HG03108 (cell line): ENCODE results near the gene TMEM135.
"Not testable (repeated sequence)": the region's sequence is repeated elsewhere in the genome, so short reads cannot be mapped to it uniquely, and the experiment has no call there.

ENCODE experiments used
- ATAC-seq: cut with Tn5 transposase; IDR thresholded peaks from one replicate; pipeline ENCODE4 v1.9.1; 2021; ENCODE audit warnings: moderate library complexity; ENCODE audit not compliant: unreplicated experiment

Gene TMEM135

DNA sequence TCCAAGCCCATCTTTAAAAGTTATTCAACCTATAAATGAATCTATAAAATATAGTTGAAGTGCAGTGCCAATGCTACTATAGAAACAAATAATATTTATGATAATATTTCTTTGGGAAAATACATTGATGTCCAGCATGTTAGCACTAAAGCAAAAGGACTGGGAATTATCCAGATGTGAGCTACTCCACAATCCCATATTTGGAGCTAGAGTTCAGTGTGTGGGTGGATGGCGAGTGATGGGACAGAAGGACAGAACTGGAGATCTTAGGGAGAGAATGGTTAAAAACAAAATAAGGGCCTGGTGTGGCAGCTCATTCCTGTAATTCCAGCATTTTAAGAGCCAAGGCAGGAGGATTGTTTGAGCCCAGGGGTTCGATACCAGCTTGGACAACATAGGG, 216.8 kb downstream of the TMEM135 start:
- no peak for ATAC-seq

DNA sequence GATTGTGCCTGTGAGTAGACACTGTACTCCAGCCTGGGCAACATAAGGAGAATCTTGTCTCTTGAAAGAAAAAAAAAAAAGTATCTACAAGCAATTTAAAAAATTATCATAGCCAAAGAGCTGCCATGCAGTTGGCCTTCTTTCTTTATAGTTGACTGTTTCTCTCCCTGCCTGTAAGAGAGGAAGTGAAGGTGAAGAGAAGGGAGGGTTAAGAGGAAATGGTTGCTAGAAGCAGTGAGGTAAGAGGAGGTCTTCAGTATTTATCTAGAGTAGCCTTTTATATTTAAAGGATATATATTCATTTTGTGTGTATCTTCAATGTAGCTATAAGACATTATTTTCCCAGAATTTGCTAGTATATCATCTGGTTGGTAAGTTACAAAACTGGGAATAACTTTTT, 217.9 kb downstream of the TMEM135 start:
- ATAC-seq = no peak

DNA sequence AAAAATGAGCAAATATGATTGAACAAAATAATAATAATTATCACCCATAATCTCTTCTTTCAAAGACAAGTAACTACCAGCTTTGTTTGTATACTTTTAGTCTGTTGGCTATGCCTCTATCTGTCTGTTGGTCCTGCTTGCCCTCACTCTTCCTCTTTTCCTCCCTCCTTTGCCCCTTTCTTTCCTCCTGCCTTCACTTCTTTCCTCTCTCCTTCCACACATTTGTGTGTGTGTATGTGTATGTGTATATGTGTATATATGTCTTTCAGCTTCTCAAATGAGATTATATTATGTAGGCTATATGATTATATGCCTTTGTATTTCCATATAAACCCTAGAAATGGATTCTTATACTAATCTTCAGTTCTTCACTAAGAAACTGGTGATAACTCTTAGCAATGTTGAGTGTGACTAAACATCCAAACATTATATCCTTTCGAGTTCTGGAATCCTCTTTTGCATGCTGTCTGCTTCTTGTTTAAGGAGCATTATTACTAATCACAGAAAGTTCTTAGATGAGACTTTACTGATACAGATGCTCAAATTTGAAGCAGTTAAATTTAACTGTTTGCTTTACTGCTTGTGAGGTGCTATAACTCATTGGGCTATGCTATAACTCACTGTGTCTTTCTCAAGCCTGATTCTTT, 219.1 kb downstream of the TMEM135 start:
- ATAC-seq = no peak

DNA sequence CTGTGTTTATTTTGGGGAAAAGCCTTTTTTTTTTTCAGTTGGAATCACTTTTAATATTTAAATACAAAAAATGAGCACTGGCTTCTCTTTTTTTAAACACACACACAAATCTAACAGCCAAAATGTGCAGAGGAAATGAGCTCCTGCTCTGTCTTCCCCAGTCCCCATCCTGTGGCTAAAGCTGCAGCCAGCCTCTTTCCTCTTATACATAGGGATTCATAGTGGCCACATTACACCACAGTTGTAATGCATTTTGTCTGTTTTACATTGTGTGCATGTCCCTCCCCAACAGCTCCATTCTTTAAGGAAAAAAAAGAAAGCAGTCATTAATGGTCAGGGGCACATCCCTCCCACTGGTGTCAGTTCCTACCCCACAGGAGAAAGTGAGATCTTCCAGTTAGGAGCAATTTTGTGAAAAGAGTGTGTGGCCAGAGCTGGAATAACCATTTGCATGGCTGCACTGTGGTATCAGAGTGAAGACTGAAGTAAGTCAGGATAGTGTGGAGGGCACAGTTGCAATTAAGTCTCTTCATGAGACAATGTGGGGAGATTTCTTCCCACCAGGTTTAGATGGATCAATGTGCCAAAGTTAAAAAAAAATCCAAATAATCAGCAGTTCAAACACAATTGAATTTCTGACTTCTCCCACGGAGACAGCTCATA, 220.6 kb downstream of the TMEM135 start:
- no peak for ATAC-seq

DNA sequence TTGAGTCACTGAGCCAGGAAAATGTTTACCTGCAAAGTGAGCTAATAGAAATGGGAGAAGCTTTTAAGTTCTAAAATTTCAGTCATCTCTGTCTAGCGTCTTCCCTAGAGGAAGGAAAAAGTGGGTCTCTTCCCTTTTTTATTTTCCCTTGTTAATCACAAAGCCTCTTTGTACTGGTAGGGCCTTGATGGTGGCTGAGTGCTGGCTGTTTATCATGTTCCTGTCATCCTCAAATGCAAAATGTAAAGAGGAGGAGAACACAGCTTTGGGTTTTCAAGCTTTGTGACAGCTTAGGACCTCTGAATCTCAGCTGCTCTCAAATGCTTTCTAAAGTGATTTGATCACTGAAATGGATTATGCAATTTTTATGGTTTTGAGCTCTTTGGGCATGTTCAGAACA, 222.0 kb downstream of the TMEM135 start:
- ATAC-seq = no peak

DNA sequence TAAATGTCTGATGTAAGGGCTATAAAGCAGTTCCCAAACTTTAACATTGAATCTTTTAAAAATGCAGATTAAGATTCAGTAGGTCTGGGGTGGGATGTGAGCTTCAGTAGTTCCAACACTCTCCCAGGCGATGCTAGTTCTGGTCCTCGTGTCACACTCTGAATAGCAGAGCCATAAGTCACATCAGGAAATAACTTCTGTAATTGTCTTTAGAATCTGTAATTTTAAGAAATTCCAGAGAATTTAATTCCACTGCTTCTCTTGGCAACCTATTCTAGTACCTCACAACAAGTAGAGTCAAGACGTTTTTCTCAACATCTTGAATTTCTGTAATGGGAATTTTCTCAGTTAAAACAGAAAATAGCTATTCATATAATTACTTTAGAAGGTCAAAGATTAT, 223.1 kb downstream of the TMEM135 start:
- ATAC-seq = no peak

DNA sequence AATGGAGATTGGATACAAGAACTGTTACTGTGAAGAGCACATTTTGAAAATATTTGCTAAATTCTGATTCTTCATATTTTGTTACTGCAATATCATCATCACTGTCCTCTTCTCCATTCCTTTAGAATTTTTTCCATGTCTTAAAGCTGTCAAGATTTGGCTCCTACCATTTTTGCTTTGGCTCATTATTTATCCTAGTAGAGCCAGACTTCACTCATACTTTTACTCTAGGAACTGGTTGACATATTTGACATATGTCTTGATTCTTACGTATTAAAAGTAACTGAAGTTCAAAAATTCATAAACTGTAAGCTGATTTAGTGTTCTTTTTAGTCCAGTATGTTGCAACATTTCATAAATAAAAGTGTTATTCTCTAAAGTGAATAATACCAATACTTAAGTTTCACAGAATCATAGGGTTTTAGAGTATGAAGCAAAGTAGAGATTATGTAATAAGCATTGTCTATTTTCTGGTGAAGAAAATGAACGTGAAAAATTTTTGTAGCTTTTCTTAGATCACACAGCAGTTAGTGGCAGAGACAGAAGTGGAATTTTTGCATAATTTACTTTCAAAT, 225.6 kb downstream of the TMEM135 start:
- no peak for ATAC-seq

DNA sequence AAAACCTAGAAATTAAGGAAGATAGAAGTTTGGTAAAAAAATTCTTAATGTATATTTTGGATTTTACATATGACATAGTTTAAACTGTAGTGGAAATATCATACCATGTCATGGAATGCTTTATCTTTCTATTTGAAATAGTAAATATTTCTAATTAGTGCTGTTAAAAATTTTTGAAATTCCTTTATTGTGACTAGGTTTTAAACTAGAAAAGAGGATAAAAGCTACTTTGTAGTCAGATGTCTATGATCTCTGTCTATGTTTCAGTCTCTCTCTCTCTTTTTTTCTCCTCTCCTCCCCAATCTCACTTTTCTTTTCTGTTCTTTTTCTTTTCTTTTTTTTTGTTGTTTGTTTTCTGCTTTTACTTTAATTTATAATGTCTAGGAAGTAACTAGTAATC, 226.2 kb downstream of the TMEM135 start:
- ATAC-seq = no peak

DNA sequence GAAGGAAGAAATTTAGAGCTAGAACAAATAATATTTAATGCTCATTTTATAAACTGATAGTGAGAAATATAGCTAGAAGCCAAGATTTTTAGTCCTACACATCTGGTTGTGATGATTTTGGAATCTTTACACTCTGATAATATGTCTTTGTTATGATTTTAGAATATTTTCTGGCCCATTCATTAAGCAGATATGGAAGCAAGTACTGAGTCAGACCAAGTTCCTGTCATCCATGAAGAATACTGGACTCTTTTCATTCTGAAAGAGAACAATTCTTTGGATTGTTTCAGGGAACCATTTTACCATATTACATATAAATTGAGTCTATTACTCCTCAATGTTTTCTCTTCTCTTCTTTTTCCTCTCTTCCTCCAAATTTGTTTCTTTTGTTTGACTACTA, 227.4 kb downstream of the TMEM135 start:
- ATAC-seq = no peak

DNA sequence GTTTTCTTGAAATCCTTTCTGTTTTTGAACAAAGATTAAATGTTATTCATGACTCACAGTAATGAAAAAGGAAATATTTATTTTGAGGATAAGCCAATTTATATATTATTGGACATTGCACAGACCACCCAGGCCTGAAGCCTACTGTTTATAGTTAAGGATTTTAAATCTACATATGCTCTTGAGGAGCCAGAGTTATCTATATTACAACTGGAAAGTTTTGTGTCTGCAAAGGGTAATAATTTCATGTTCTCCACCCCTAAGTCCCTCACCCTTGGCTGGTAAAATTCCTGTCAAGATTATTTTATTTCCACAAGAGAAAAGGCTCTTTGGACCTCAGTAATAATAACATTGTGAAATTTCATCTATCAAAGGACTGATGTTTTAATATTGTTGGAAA, 228.2 kb downstream of the TMEM135 start:
- no peak for ATAC-seq

DNA sequence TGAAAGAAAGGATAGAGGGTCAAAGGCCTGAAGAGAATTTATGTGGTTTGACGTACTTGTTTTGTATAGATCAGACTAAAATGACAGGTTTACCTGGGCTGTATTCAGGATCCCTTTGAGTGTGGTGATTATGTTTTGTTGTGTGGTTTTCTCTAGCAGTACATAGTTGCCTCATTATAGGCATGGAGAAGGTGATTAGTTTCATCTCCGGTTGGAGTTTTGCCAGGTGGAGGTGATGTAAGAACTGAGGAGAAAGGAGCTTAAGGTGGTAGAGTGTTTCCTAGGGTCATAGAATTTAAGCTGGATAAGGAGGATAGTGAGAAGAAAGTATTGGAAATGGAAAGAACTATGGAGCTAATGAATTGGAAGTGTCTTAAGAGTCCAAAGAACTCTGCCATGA, 229.0 kb downstream of the TMEM135 start:
- no peak for ATAC-seq

DNA sequence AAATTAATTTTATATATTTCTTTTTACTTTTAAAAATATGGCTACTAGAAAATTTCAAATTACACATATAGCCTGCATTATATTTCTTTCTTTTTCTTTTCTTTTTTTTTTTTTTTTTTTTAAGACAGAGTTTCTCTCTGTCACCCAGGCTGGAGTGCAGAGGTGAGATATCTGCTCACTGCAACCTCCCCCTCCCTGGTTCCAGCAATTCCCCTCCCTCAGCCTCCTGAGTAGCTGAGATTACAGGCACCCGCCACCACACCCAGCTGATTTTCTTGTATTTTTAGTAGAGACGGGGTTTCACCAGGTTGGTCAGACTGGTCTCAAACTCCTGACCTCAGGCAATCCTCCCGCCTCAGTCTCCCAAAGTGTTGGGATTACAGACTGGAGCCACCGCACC, 234.2 kb downstream of the TMEM135 start:
- ATAC-seq = not testable (repeated sequence)

DNA sequence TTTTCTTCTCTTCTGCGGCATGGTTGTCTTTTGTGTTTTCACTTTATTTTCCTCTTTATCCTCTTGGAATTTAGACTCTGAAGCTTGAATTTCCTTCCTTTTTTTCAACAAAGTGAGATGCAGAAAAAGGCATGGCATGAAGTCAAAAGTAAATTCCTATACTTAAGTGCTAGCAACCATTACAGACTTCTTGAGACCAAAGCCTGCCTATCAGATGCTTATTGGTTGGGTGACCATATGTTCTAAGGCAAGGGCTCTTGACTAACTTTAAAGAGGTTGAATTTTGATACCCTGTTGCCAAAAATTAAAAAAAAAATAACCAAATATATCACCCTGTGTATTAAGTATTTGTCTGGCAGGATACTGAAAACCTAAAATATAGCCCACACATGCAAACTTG, 237.4 kb downstream of the TMEM135 start:
- ATAC-seq = no peak

DNA sequence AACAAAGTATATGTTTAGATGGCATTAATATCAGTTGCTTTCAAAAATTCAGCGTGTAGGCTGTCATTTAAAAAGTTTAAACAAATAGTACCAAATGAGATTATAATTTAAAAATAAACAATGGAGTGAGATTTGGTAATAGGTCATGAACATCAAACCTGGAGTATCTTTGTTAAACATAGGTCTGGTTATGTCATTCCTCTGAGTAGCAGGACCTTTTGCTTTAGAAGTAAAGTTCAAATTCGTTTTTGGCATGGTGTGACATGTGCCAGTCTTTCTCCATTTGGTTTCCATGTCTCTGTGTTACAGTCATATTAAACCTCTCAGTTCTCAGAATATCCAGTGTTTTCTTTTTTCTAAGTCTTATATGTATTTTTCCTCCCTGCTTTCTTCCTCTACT, 242.4 kb downstream of the TMEM135 start:
- no peak for ATAC-seq

DNA sequence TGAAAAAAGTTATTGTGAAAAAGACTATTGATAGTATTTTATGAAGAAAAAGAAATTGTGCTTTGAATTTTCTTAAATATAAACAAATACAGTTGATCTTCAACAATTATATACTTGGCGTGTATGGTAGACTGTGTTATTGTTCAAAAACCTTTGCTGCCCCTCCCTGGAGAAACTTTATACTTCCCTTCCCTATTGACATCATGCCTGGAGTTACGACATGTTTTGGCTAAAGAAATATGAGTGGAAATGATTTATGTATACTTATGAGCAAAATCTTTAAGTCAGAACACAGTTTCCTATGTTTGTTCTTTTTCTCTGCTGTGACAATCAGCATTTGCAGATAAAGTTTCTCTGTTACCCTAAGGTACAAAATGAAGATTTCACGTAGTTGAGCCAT, 243.8 kb downstream of the TMEM135 start:
- ATAC-seq = no peak

DNA sequence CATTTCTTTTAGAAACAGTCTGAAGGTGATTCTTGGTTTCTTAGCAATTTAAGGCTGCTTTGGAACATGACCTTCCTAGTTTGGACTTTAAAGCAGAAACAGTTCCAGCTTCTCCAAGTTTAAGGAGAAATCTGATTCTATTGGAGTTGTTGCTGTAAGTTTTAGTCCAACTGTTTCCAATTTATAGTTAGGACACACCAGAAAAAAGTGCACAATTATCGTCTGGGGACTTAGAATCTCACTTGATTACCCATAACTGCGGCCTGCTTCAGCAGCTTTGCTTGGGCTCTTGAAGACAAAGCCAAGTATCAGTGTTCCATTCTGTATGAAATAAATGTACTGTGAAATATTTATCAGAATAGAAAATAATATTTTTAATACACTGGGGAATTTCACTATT, 246.6 kb downstream of the TMEM135 start:
- ATAC-seq = no peak

DNA sequence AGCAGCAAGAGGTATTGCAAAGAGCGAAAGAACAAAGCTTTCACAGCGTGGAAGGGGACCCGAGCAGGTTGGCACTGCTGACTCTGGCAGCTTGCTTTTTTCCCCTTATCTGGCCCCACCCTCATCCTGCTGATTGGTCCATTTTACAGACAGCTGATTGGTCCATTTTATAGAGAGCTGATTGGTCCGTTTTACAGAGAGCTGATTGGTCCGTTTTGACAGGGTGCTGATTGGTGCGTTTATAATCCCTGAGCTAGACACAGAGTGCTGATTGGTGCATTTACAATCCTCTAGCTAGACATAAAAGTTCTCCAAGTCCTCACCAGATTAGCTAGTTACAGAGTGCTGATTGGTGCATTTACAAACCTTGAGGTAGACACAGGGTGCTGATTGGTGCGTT, 247.9 kb downstream of the TMEM135 start:
- not testable (repeated sequence) for ATAC-seq

DNA sequence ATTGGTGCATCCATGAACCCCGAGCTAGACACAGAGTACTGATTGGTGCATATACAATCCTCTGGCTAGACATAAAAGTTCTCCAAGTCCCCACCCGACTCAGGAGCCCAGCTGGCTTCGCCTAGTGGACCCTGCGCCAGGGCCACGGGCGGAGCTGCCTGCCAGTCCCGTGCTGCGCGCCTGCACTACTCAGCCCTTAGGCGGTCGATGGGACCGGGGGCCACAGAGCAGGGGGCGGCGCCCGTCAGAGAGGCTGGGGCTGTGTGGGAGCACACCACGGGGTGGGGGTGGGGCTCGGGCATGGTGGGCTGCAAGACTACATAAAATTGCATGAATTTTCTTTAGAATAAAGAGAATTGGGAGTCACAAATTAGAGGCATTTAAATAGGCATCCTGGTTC, 248.6 kb downstream of the TMEM135 start:
- ATAC-seq = no peak

DNA sequence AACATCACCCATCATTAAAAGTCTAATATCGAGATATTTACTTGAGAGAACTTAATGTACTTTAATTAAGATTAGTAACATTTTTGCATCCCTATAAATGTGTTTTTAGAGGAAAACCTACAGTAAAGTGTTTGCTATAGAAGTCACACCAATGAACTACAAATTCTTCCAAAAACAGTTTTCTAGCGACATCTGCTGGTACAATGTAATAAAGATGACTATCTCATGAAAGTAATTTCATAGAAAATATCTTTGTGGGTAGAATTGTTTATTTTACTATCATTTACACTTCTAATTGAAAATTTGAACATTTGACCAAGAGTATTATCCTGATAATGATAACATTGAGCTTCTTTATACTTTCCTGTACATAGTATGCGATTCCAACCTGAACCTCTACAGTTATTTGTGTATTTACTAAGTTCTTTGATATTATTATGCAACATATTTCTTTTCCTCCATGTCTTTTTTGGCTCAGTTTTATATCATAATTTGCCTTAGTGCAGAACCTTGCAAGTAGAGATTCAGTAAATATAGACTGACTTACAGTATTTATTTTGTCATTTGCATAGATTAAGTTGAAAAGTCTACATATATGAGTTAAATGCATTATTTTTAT, 252.7 kb downstream of the TMEM135 start:
- ATAC-seq = no peak

DNA sequence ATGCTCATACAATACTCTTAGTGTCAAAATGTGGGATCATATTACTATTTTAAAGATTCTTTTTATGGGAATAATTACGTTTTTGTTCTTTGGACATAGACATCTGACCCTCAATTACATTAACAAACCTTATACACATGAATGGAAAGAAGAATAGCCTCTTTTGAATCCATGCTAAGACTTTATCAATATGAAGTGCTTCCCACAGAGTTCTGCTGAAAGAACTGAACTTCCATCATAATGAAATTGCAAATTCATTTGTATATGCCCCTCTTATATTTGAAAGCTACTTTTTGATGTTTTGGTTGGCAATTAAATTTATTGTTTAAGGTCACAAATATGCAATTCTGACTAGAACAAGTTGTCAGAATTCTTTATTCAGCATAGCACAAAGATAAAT, 254.9 kb downstream of the TMEM135 start:
- ATAC-seq = no peak

DNA sequence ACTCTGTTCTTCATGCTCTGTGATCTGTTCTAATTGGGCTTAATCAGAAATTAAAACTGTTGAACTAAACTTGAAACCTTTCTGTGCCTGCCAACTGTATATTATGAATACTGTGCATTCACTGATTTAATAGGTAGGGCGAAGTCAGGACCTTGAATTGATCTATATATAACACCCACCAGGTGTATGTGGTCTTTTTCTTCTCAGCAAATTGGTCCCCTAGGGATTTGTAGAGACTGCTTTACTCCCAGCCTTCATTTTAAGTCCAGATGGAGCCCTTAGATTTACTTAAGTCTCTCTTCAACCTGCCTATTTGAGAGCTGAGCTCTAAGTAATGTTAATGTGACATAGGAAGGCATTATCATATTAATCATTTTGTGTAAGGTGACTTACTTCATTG, 257.5 kb downstream of the TMEM135 start:
- no peak for ATAC-seq

DNA sequence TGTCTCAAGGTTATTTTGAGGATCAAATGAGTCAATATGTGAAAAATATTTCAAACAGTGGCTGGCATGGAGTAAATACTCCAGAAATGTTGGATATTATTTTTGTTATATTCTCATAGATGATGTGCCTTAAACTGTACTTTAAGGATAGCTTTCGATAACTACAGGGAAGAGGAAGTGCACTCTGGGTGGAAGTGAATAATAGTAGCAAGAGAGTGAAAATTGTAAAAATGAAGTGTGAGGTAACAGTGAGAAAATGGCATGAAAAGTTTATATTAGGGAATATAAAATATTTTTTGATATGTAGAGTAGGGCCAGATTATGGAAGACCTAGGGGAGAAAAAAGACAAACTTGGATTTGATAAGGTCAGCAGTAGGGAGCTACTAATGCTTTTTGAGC, 258.9 kb downstream of the TMEM135 start:
- ATAC-seq = no peak
